SKM-1 (cell line): ENCODE data around the gene SLC35A2.

Source experiments
- DNase-seq: peaks from one replicate; lab custom pipeline; 2025; ENCODE audit not compliant: unreplicated experiment; lab: John Stamatoyannopoulos, UW

The SLC35A2 gene

GRCh38 chrX:48911412-48912182 is at the start of gene SLC35A2:
TSS of gene SLC35A2 (minus strand) at chrX:48911646. CDS start at chrX:48911636, 10 bp downstream.
- DNase-seq, result peak; percentile 13

- no peak for DNase-seq
Measured at GRCh38 chrX:48960291-48960690, 48.8 kb upstream of the SLC35A2 start.

- no peak for DNase-seq
Measured at GRCh38 chrX:48958635-48959094, 47.2 kb upstream of the SLC35A2 start.

- peak; percentile 80 for DNase-seq
Measured at GRCh38 chrX:48957827-48958634, 46.6 kb upstream of the SLC35A2 start.

- no peak for DNase-seq
Measured at GRCh38 chrX:48957477-48957826, 46.0 kb upstream of the SLC35A2 start, which contains the start of gene OTUD5. TSS of gene OTUD5 (minus strand) at chrX:48957607. CDS start at chrX:48957570, 37 bp downstream.

- no peak for DNase-seq
Measured at GRCh38 chrX:48956728-48957414, 45.4 kb upstream of the SLC35A2 start.

- no peak for DNase-seq
Measured at GRCh38 chrX:48948589-48948988, 37.1 kb upstream of the SLC35A2 start.

GRCh38 chrX:48945517-48946348 is 34.3 kb upstream of the SLC35A2 start:
- DNase-seq, result no peak

- no peak for DNase-seq
Measured at GRCh38 chrX:48942895-48943294, 31.4 kb upstream of the SLC35A2 start.

- no peak for DNase-seq
Measured at GRCh38 chrX:48940404-48940955, 29.0 kb upstream of the SLC35A2 start.

GRCh38 chrX:48939524-48940228 is 28.2 kb upstream of the SLC35A2 start:
- no peak for DNase-seq

- DNase-seq, result no peak
Measured at GRCh38 chrX:48938721-48939425, 27.4 kb upstream of the SLC35A2 start.

- peak; percentile 58 for DNase-seq
Measured at GRCh38 chrX:48937054-48937907, 25.8 kb upstream of the SLC35A2 start.

GRCh38 chrX:48936429-48937053 is 25.1 kb upstream of the SLC35A2 start:
- no peak for DNase-seq

GRCh38 chrX:48935301-48935670 is 23.8 kb upstream of the SLC35A2 start:
- DNase-seq, result no peak

- DNase-seq, result no peak
Measured at GRCh38 chrX:48934581-48935300, 23.3 kb upstream of the SLC35A2 start.

- no peak for DNase-seq
Measured at GRCh38 chrX:48933757-48934156, 22.3 kb upstream of the SLC35A2 start.
